ENCODE data around the gene TIMM44.
A peak's percentile ranks its signal among the peaks of the same experiment; 100 is the strongest.
"Not testable (repeated sequence)": the region's sequence is repeated elsewhere in the genome, so short reads cannot be mapped to it uniquely, and the experiment has no call there.

The TIMM44 gene

DNA sequence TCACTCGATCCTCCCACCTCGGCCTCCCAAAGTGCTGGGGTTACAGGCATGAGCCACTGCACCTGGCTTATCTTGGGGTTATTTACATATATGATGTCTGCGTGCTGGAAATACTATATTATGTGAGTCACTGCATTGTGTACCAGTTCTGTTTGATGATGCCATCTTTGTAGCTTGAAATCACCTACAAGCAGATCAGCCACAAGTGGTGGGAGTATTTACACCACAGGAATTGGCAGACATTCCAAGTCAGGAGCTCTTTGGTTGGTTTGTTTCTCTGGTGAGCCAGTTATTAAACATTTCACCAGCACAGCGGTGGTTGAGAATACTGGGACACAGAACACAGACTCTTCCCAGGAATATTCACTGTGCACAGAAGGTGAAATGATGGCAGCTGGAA lies 4.5 kb upstream of the TIMM44 start:
- no peak for DNase-seq (ENCODE audit: low read depth, low spot score)

DNA sequence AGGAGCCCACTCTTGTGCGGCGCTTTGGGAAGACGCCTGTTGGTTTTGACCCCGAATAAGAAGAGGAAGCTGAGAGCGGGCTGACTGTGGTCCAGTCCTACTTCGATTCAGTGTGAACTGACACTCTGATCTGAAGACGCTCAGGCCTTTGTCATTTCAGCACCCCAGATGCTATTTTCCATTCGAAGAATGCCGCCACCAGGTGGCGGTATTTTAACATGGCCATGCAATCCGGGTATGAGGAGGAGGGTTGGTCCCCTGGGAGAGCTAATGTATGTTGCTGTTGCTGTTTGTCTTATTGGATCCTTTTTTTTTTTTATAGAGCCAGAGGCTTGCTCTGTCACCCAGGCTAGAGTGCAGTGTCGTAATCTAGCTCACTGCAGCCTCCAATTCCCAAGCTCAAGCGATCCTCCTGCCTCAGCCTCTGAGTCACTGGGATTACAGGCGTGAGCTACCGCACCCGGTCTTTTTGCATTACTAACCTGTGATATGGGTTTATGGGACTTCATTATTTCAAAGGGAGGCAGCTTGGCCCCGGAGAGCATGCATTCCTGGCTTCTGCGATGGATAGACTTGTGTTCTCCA lies 803 bp upstream of the TIMM44 start:
- peak; percentile 72 for DNase-seq (ENCODE audit: low read depth, low spot score)

DNA sequence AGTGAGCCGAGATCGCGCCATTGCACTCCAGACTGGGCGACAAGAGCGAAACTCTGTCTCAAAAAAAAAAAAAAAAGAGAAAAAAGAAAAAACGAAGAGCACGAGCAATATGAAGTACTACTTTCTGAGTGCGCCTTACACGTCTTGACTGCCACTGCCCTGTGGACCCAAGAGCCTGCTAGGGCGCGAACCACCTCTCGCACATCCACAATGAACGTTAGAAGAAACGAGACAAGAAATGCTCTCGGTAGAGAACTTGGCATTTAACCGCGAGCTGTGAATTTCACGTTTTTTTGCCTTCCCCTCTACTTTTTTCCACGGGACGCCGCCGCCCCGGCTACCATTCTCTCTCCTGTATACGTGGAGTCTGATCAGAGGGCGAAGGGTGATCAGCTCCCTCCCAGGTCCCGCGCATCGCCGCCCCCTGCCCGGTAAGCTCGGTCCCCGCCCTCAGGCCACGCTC lies 454 bp downstream of the TIMM44 start:
- DNase-seq (ENCODE audit: low read depth, low spot score), result no peak

DNA sequence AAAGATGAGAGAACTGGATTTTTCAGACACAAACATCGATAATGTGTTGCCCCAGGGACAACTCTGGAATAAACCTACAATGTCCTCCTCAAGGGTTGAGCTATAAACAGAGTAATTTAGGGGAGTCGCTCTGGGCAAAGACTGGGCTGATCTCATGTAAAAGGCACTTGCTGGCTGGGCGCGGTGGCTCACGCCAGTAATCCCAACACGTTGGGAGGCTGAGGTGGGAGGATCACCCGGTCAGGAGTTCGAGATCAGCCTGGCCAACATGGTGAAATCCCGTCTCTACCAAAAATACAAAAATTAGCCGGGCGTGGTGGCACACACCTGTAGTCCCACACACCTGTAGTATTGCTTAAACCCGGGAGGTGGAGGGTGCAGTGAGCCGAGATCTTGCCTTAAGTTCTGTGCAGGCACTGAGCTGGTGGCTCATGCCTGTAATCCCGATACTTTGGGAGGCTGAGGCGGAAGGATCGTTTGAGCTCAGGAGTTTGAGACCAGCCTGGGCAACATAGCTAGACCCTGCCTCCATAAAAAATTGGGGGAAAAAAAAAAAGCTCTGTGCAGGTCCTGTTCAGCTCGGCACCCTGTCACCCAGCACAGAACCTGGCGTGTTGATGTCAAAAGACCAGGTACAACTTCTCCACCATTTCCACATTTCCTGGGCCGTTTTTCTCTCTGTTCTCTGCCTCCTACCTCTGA lies 1.4 kb downstream of the TIMM44 start:
- no peak for DNase-seq (ENCODE audit: low read depth, low spot score)

DNA sequence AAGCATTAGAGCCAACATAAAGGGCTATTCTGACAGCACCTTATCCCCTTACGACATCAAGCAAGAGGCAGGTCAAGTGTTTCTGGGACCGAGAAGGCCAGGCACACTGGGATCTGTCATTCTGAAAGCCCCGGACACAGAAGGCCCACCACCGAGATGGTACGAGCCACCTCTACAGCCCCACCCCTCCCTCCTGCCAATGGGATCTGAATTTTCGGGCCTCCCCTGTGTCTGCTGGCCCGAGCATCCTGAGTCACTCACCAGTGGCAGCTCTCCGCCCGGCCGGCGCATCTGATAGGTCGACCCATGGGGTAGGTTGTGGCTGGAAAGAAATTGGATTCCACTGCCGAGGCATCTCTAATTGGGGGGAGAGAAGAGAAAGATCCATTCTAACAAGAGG lies 2.6 kb downstream of the TIMM44 start:
- DNase-seq (ENCODE audit: low read depth, low spot score), result no peak

DNA sequence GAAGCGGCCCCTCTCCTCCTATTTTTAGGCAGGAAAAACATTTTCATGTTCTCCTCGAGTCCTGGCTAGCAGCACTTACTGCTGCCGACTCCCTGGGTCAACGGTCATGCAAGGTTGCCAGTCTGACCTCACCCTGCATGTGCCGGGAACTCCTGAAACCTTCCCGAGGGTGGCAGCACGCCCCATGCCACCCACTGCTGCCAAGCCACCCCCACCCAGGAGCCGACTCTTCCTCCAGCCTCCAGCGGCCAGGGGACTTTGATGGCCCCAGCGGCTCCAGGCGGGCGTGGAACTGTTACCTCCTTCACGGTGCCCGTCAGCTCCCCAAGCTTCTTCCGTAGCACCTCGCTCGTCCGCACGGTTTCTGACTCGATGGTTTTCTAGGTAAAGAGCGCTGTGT lies 8.7 kb downstream of the TIMM44 start:
- no peak for DNase-seq (ENCODE audit: low read depth, low spot score)

DNA sequence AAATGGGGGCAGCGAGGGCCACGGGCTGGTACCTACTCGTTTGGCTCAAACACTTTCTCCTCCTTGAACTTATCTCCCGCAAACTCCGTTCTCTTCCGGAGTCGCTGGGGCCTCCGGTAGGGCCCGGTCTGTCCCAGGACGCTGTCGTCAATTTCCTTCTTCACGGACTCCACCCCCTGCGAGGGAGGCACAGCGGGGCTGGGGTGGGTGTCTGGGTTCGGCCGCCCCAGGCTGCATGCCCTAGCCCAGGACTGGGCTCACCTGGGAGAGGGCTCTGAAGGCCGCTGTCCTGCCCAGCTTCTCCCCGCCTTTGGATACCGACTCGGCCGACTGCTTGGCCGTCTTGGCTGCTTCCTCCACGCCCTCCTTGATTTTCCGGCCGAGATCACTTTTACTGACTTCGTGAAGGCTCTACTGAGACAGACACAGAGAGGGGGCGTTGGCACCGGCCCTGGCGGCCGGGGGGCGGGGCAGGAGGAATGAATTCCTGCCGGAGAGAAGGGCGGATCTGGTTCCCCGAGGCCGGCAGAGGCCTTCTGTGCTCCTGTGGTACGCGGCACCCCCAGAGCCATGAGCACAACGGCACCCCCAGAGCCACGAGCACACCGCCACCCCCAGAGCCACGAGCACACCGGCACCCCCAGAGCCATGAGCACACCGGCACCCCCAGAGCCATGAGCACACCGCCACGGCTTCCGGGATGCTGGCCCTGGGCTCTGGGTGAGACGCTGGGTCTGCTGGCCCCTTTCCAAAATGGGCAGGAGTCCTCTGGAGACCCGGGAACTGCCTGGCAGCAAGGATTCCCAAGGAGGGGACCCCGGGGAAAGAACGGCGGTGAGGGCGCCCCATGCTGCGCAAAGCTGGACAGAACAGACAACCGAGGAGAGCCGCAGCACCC lies 9.4 kb downstream of the TIMM44 start:
- DNase-seq (ENCODE audit: low read depth, low spot score), result no peak

DNA sequence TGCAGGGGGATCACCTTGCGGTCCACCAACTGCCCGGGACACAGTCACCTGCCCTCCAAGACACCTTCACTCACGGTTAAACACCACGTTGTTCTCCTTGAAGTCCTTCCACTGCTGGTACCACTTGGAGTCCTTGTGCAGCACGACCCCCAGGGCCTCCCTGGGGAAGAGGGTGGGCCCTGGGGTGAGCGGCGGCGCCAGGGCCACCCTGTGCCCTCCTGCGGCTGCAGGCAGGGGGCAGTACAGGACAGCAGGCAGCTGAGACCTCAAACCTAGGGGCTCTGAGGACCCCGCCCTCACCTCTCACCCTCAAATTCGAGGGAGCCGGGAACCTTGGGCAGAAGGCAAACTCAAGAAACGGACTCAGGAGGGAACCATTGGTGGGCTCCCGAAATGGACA lies 10.1 kb downstream of the TIMM44 start:
- no peak for DNase-seq (ENCODE audit: low read depth, low spot score)

DNA sequence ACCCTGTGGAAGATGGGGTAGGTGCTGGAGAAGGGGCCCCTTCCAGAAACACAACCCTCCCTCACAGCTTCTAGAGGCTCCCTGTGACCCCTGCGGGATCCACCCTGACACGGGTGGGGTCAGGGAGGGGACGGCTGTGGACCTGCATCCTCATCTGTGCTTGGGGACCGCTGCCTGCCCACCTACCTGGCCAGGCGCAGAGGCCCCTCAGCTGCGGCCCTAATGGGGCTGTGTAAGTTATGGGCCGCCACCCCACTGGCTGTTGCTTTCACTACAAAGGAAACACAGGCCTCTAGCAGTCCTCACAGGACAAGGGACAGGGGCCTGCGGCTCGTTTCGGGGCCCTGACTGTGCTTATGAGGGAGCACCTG lies 10.6 kb downstream of the TIMM44 start:
- DNase-seq (ENCODE audit: low read depth, low spot score), result no peak

DNA sequence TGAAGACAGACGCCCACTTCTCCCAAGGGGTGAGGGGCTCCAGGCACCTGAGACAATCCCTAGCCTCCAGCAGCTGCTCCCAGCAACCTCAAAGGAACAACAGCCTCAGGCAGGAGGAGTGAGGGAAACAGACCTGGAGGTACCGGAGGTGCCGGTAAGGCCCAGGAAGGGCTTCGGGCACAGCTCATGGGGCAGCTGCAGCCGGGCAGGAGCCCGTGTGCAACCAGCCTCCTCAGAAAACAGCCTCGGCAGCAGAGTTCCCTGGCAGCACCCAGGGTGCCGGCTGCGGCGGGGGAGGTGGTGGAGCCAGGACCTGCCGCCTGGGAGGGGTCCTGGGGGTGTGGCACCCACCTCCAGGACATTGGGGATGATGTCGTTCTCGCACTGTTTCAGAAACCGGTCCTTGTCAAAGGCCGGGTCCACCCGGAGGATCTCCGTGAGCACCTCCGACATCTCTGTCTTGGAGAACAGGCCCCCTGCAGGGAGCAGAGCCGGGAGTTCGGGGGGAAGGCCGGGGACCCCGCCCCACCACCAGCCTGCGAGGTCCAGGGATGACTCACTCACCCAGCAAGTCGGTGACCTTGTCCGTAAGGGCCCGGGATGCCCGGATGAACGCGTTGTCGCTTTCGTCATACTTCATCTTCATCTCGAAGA lies 11.1 kb downstream of the TIMM44 start:
- DNase-seq (ENCODE audit: low read depth, low spot score), result no peak

DNA sequence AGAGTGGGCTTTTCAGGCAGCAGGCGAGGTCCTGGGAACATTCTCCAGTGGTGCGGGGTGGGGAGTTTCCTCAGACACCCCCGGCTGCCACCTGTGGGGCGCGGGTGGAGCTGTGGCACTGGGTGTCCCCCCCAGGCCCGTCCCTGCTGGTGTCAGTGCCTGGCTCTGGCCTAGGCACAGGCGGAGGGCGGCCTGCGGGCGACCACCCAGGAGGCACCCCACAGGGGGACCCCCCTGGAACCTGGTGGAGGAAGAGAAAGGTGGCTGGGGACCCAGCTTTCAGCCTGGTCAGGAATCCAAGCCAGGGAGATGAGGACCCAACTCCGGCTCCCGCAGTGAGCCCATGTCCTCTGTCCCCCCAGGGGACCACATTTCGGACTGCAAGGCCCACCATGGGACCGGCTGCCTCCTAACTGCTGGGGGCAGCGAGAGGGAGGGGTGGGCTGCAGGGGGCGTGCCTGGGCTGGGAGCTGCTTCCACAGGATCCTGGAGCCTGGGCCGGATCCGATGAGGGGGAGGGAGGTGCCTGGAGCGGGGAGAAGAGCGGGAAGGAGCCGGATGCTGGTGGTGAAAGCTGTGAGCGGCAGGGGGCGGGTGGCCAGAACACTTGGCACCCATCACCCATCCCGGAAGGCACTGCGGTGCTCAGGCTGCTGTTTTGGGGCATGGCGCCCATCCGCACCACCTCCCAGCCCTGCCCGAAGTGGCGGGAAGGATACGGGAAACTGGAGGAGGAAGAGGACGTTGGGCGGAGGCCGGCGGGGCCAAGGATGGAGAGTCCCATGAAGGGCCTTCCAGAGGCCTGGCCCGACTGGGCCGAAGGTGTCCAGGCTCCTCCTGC lies 12.0 kb downstream of the TIMM44 start:
- no peak for DNase-seq (ENCODE audit: low read depth, low spot score)

DNA sequence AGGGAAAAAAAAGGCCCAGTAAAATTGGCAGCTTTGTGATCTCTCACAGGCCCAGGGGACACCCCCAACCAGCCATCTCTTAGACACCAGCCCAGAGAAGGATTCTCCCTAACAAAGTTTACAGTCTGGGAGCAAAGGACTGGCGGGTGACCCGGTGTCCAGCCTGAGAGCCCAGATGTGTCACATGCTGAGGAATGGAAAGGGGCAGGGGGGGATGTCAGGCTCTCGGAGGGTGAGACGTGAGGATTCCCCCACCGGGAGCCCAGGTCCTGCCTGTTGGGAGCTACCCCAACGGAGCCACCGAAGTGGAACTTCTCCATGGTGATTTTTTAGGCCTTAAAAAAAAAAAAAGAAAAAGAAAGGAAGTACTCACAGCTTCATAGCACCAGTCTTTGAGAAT lies 12.7 kb downstream of the TIMM44 start:
- no peak for DNase-seq (ENCODE audit: low read depth, low spot score)

DNA sequence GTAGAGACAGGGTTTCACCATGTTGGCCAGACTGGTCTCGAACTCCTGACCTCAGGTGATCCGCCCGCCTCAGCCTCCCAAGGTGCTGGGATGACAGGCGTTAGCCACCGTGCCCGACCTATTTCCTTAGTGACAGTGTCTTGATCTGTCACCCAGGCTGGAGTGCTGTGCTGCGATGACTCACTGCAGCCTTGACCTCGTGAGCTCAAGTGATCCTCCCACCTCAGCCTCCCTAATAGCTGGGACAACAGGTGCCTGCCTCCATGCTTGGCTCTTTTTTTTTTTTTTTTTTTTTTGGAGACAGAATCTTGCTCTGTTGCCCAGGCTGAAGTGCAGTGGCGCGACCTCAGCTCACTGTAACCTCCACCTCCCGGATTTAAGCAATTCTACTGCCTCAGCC lies 13.4 kb downstream of the TIMM44 start:
- not testable (repeated sequence) for DNase-seq (ENCODE audit: low read depth, low spot score)

DNA sequence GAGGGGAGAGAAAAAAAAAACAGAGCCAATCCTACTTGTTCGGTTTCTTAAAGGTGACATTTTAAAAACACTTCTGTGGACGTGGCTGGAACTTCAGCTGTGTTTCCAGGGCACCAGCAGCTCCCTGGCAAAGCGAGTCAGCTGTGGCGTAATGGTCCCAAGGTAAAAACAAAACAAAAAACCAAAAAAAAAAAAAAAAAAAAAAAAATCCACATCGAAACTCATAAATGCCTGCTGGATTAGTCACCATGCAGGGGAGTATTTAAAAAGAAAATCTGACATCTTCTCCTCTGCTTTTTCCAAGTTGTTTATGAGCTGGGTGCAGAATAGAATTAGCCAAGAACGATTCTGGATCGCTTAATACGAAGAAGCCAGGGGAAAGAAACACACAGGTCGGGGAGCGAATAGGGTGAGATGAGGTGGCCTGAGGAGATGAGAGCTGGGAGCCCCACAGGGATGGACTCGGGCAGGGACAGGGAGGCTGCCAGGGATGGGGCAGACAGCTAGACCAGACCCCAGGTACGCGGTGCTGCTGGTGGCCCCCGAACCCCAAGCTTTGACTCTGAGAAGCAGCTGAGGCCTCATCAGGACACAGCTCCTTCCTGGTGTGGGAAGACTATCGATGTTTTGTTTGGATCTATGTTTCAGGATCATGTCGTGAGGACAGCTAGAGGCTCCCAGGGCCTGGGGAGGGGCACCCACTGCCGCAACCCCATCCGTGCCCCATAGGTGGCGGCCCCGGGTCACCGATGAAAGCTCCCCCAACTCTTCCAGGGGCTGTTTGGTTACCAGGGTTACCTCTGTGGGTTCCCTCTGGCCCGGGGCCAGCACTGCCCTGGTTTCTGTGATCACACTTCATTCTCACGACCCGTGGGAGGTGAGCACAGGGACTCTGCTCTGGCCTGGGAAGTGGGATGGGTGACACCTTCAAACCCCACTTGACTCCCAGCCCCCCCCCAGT lies 14.4 kb downstream of the TIMM44 start:
- DNase-seq (ENCODE audit: low read depth, low spot score), result no peak

DNA sequence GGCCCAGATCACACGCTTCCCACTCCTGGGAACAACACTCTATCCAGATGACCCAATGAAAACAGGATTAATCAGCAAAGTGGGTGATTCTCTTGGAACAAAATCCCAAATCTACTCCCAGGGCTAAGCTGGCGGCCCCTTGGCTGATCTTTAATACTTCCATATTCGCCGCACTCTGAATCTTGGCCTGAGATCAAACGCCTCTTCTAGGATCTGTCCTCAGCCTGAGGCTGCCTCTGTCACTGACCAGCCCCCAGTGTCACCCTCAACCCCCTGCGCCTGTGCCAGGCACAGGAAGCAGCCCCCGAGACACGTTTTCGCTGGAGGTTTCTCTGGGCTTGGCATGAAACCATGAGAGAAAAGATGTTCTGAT lies 15.1 kb downstream of the TIMM44 start:
- no peak for DNase-seq (ENCODE audit: low read depth, low spot score)

DNA sequence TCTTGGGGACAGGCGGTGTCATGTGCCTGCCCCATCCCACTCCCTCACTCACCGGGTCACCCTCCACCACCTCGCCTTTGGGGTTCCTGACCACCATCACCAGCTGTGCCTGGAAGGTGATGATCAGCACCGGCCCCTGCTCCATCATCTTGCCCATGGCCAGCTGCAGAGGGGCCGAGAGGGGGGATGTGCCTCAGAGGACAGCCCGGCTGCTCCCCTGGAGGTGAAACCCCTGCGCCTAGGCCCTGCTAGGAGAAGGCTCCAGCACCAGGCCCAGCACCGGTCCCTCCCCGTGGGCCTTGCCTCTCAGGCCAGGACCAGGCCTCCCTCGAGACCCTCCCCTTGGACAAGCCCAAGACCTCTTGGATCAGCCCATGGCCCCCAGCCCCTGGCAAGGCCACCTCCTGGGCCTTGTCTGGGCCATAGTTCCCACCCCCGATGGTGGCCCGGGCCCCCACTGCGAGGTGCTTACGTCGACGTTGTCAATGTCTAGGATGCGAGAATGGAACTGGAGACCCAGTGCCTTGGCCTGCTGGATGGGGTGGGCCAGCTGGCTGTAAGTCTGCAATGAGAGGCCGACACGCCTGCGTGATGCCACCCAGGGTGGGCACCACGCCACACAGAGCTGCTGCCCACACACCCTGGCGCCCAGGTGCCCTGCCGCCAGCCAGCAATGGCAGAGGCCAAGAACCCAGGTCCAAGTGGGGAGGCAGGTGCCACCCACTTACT lies 15.7 kb downstream of the TIMM44 start:
- no peak for DNase-seq (ENCODE audit: low read depth, low spot score)

DNA sequence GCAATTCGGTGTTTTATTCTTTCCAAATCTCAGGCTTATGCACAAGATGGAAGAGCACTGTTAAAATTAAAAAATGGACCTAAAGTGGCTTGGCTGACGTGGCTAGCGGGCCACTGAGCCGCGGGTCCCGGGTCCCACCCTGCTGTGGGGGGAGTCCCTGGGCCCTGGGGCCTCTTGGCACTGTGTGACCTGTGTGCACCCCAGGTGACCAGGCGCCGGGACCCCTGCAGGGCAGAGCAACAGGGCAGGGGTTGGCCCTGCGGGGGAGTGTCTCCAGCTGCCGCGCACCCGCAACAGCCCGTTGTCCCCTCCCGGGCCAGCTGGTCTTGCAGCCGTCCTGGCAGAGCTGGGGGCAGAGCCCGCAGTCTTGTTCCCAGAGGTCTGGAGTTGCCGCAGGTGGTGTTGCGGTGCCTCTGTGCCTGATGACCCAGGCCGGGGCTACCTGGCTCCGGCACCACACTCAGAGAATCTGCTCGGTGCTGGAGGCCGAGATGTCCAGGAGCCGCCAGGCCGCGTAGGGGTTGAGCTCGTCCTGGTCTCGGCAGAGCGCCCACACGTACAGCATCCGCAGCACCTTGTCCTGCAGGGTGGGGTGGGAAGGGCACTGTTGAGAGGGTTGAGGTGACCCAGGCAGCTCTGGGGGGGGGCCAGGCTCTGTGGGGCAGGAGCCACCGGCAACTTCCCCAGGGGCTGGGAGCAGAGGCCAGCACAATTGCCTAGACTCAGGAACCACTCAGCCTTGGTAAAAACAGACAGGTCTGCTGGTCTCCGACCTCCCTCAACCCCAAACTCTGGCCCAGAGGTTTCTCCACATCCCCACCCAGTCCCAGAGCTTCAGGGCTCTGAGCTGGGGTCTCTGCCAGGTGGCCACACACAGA lies 16.5 kb downstream of the TIMM44 start:
- DNase-seq (ENCODE audit: low read depth, low spot score), result no peak

DNA sequence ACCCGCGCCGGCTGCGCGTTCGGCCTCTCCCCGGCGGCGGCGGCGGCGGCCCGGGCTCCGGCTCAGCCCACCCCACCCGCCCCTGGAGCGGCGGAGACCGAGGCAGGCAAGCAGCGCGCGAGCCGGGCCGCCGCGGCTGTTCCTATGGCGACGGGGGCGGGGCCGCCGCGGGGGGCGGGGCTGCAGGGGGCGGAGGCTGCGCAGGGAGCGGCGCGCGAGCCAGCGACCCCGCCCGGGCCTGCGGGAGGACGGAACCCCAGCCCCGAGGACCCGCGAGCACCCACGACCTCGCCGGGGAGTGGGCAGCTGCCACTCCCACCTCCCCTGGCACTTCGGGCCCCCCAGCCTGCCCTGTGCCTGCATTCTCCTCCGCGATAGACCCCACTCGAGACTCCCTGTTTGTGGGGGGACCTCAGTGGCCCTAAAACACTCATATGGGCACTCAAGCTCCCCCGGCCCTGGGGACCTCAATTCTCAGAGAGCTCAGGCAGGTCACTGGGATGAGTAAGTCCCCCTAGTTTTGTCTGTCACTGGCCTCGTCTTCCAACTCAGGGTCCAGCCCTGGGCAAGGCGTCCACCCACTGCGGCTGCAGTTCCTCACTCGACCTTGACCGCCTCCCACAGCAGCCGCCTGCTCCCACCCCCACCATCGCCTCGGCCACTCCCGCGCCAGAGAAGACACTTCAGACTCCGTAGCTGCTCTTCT lies 17.3 kb downstream of the TIMM44 start, which contains the start of gene CTXN1:
TSS of gene CTXN1 (minus strand) at position 115 of the 706 bp plus-strand sequence. CDS start 597 bp downstream, outside the sequence.
- peak; percentile 57 for DNase-seq (ENCODE audit: low read depth, low spot score)

Measured in activated naive CD8-positive, alpha-beta T cell treated with anti-CD3 and anti-CD28 coated beads, Interleukin-2, amount 50 U/mL, for 16 hours (primary cell).